Raji (cell line): ENCODE measurements around the gene ENOX1.

ENCODE experiments used
- POLR2A ChIP-seq: IDR thresholded peaks from 2 replicates; pipeline ENCODE4 v1.6.1; 2011; ENCODE audit warnings: low read depth, low read length, control low read depth; ENCODE audit not compliant: insufficient read depth

The ENOX1 gene

GRCh38 chr13:43347877-43348276 is 438.9 kb downstream of the ENOX1 start:
- no peak for TF ChIP-seq POLR2A

GRCh38 chr13:43346427-43346826 is 440.3 kb downstream of the ENOX1 start:
- TF ChIP-seq POLR2A = no peak

GRCh38 chr13:43343645-43344044 is 443.1 kb downstream of the ENOX1 start:
- TF ChIP-seq POLR2A = no peak

- TF ChIP-seq POLR2A = no peak
Observed at GRCh38 chr13:43339805-43340550, 446.8 kb downstream of the ENOX1 start.

- no peak for TF ChIP-seq POLR2A
Observed at GRCh38 chr13:43339145-43339804, 447.5 kb downstream of the ENOX1 start.

- TF ChIP-seq POLR2A = no peak
Observed at GRCh38 chr13:43335764-43336163, 451.0 kb downstream of the ENOX1 start.

- TF ChIP-seq POLR2A = no peak
Observed at GRCh38 chr13:43333176-43333575, 453.6 kb downstream of the ENOX1 start.

- no peak for TF ChIP-seq POLR2A
Observed at GRCh38 chr13:43331672-43332071, 455.1 kb downstream of the ENOX1 start.

GRCh38 chr13:43329702-43330101 is 457.1 kb downstream of the ENOX1 start:
- TF ChIP-seq POLR2A = no peak

- no peak for TF ChIP-seq POLR2A
Observed at GRCh38 chr13:43328907-43329306, 457.9 kb downstream of the ENOX1 start.

- no peak for TF ChIP-seq POLR2A
Observed at GRCh38 chr13:43326100-43326499, 460.7 kb downstream of the ENOX1 start.

- TF ChIP-seq POLR2A = no peak
Observed at GRCh38 chr13:43325636-43326035, 461.1 kb downstream of the ENOX1 start.

GRCh38 chr13:43324129-43324528 is 462.6 kb downstream of the ENOX1 start:
- no peak for TF ChIP-seq POLR2A

- no peak for TF ChIP-seq POLR2A
Observed at GRCh38 chr13:43319617-43320444, 466.9 kb downstream of the ENOX1 start.

GRCh38 chr13:43316946-43317353 is 469.8 kb downstream of the ENOX1 start:
- TF ChIP-seq POLR2A = no peak

GRCh38 chr13:43316281-43316680 is 470.5 kb downstream of the ENOX1 start:
- no peak for TF ChIP-seq POLR2A
